WTC11 (cell line): Measurements from ENCODE around the gene GCNT4. TPM values are rescaled to one million over a fixed set of nuclear protein-coding genes. Genes with fewer than 3 reads are reported as not detected.

Source experiments
- ATAC-seq: fragments of 200-7000 bp; cut with Tn5 transposase; 2 replicates; pipeline ENCODE4 v1.10.0; 2021; ENCODE audit warnings: mild to moderate bottlenecking, moderate library complexity
- CTCF ChIA-PET: fragments of 300-600 bp; sonication (Branson Sonifier 250); formaldehyde crosslinking; loops from one replicate; lab custom pipeline; 2021; ENCODE audit warnings: antibody characterized with exemption; lab: Charles Lee
- POLR2A ChIA-PET: fragments of 350-600 bp; sonication (Branson Sonifier 250); formaldehyde crosslinking; loops from one replicate; lab custom pipeline; 2021; ENCODE audit warnings: antibody characterized with exemption; lab: Charles Lee
- DNase-seq: peaks from one replicate; pipeline ENCODE4 v3.0.0; 2021; ENCODE audit warnings: low spot score
- H3K27ac Mint-ChIP-seq: 2 replicates; pipeline ENCODE4 v1.8.0; 2021; ENCODE audit warnings: mixed read lengths
- H3K27me3 Mint-ChIP-seq: 2 replicates; pipeline ENCODE4 v1.8.0; 2021; ENCODE audit warnings: low read depth, mild to moderate bottlenecking, moderate library complexity, mixed read lengths
- H3K36me3 Mint-ChIP-seq: 2 replicates; pipeline ENCODE4 v1.8.0; 2021; ENCODE audit warnings: mixed read lengths
- H3K4me1 Mint-ChIP-seq: 2 replicates; pipeline ENCODE4 v1.8.0; 2022; ENCODE audit warnings: mixed read lengths
- H3K4me3 Mint-ChIP-seq: 2 replicates; pipeline ENCODE4 v1.8.0; 2021; ENCODE audit warnings: mild to moderate bottlenecking, moderate library complexity, mixed read lengths
- H3K9me3 Mint-ChIP-seq: 2 replicates; pipeline ENCODE4 v1.8.0; 2021; ENCODE audit warnings: mixed read lengths
- ATF1 ChIP-seq: sonication (generic); formaldehyde crosslinking; IDR thresholded peaks from 2 replicates; pipeline ENCODE4 v1.8.1; 2023; ENCODE audit warnings: mild to moderate bottlenecking, moderate library complexity, missing genetic modification reagents
- EMX1 ChIP-seq: fragments of 250-450 bp; sonication (Bioruptor Pico); IDR thresholded peaks from 2 replicates; pipeline ENCODE4 v1.8.0; 2021; ENCODE audit warnings: mild to moderate bottlenecking
- FOXP1 ChIP-seq: sonication (generic); formaldehyde crosslinking; IDR thresholded peaks from 2 replicates; pipeline ENCODE4 v1.8.0; 2022; ENCODE audit warnings: missing genetic modification reagents, mild to moderate bottlenecking, moderate library complexity, borderline replicate concordance
- GTF2I ChIP-seq: fragments of 250-450 bp; sonication (Bioruptor Pico); conservative IDR thresholded peaks from 2 replicates; pipeline ENCODE4 v1.4.0; 2021; ENCODE audit warnings: mild to moderate bottlenecking
- HMGA2 ChIP-seq: fragments of 250-450 bp; sonication (Bioruptor Pico); IDR thresholded peaks from 2 replicates; pipeline ENCODE4 v1.4.0; 2021; ENCODE audit warnings: mild to moderate bottlenecking, moderate library complexity
- NFE2L1 ChIP-seq: sonication (generic); formaldehyde crosslinking; IDR thresholded peaks from 2 replicates; pipeline ENCODE4 v1.8.1; 2023; ENCODE audit warnings: missing genetic modification reagents
- NR1H2 ChIP-seq: sonication (generic); formaldehyde crosslinking; IDR thresholded peaks from 2 replicates; pipeline ENCODE4 v1.9.0; 2021; ENCODE audit warnings: mild to moderate bottlenecking, moderate library complexity, missing genetic modification reagents
- NR2C2 ChIP-seq: sonication (generic); formaldehyde crosslinking; IDR thresholded peaks from 2 replicates; pipeline ENCODE4 v1.8.0; 2022; ENCODE audit warnings: mild to moderate bottlenecking, missing genetic modification reagents
- PRRX2 ChIP-seq: fragments of 250-450 bp; sonication (Bioruptor Pico); IDR thresholded peaks from 2 replicates; pipeline ENCODE4 v1.8.0; 2021; ENCODE audit warnings: mild to moderate bottlenecking
- SMAD4 ChIP-seq: sonication (generic); formaldehyde crosslinking; IDR thresholded peaks from 2 replicates; pipeline ENCODE4 v1.8.0; 2022; ENCODE audit warnings: mild to moderate bottlenecking, missing genetic modification reagents
- SOX15 ChIP-seq: fragments of 250-450 bp; sonication (Bioruptor Pico); IDR thresholded peaks from 2 replicates; pipeline ENCODE4 v1.9.0; 2021; ENCODE audit warnings: mild to moderate bottlenecking
- TEAD4 ChIP-seq: sonication (generic); formaldehyde crosslinking; IDR thresholded peaks from 2 replicates; pipeline ENCODE4 v1.8.0; 2022; ENCODE audit warnings: mild to moderate bottlenecking, missing genetic modification reagents
- ZNF121 ChIP-seq: sonication (generic); formaldehyde crosslinking; IDR thresholded peaks from 2 replicates; pipeline ENCODE4 v1.8.0; 2023; ENCODE audit warnings: missing genetic modification reagents
- ZNF138 ChIP-seq: sonication (generic); formaldehyde crosslinking; conservative IDR thresholded peaks from 2 replicates; pipeline ENCODE4 v1.8.1; 2022; ENCODE audit warnings: mild to moderate bottlenecking, moderate library complexity, missing genetic modification reagents
- ZNF317 ChIP-seq: sonication (generic); formaldehyde crosslinking; IDR thresholded peaks from 2 replicates; pipeline ENCODE4 v1.8.1; 2023; ENCODE audit warnings: low read depth, mild to moderate bottlenecking, moderate library complexity, missing genetic modification reagents, borderline replicate concordance
- ZNF396 ChIP-seq: fragments of 250-450 bp; sonication (Bioruptor Pico); IDR thresholded peaks from 2 replicates; pipeline ENCODE4 v1.8.0; 2021; ENCODE audit warnings: mild to moderate bottlenecking, moderate library complexity, borderline replicate concordance
- ZNF416 ChIP-seq: fragments of 250-450 bp; sonication (Bioruptor Pico); IDR thresholded peaks from 2 replicates; pipeline ENCODE4 v1.9.0; 2021; ENCODE audit warnings: mild to moderate bottlenecking, inconsistent platforms
- ZNF671 ChIP-seq: fragments of 250-450 bp; sonication (Bioruptor Pico); IDR thresholded peaks from 2 replicates; pipeline ENCODE4 v1.8.0; 2021; ENCODE audit warnings: mild to moderate bottlenecking
- total RNA-seq: library from RNA; stranded (reverse); gene quantifications from 3 replicates; pipeline ENCODE4 v1.2.3, GENCODE V29; 2021
- TF ChIP-seq, protein P1 (sequence below): sonication (generic); formaldehyde crosslinking; IDR thresholded peaks from 2 replicates; pipeline ENCODE4 v1.8.1; 2023; ENCODE audit warnings: mild to moderate bottlenecking, missing genetic modification reagents, borderline replicate concordance
- TF ChIP-seq, protein P2 (sequence below): fragments of 250-450 bp; sonication (Bioruptor Pico); IDR thresholded peaks from 2 replicates; pipeline ENCODE4 v1.8.0; 2021; ENCODE audit warnings: mild to moderate bottlenecking
- TF ChIP-seq, protein P3 (sequence below): fragments of 250-450 bp; sonication (Bioruptor Pico); conservative IDR thresholded peaks from 2 replicates; pipeline ENCODE4 v1.9.0; 2021; ENCODE audit warnings: mild to moderate bottlenecking
- TF ChIP-seq, protein P4 (sequence below): sonication (generic); formaldehyde crosslinking; IDR thresholded peaks from 2 replicates; pipeline ENCODE4 v1.8.1; 2022; ENCODE audit warnings: mild to moderate bottlenecking, missing genetic modification reagents, moderate library complexity, borderline replicate concordance
- TF ChIP-seq, protein P5 (sequence below): sonication (generic); formaldehyde crosslinking; IDR thresholded peaks from 2 replicates; pipeline ENCODE4 v1.8.1; 2022; ENCODE audit warnings: low read depth, mild to moderate bottlenecking, moderate library complexity, missing genetic modification reagents, borderline replicate concordance
- TF ChIP-seq, protein P6 (sequence below): sonication (generic); formaldehyde crosslinking; IDR thresholded peaks from 2 replicates; pipeline ENCODE4 v1.8.1; 2023; ENCODE audit warnings: mild to moderate bottlenecking, moderate library complexity, missing genetic modification reagents

Gene GCNT4
- total RNA-seq, 1 experiment from 2014 or later = 1.8 TPM

DNA sequence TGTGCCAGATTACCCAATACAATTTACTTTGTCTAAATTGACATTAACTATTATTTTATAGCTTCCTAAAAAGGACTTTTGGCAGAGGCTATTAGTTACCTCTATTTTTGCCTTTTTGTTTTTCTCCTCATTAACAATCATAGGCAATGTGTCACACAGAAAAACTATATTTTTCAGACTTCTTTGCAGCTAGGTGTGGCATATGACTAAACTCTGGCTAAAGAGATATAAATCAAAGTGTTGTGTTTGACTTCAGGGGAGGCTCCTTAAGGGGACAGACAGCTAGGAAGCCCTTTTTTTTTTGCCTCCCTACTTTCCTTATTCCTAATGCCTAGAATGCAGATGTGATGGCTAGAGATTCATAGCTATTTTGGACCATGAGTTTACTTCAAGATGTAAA is 19.7 kb upstream of the GCNT4 start:
- no peaks in the 10 kb centered on the region for H3K9me3 Mint-ChIP-seq
- ChIA-PET CTCF (interaction anchor here (1.6 kb wide), 1 partner anchor 22 kb away, joined by 6 read pairs; no protein-coding TSS in a partner anchor), POLR2A (no interaction called here)
- DNase-seq (no peak), ATAC-seq (no peak)
- no peaks in the 10 kb centered on the region for H3K4me1 Mint-ChIP-seq
- no peaks in the 10 kb centered on the region for H3K36me3 Mint-ChIP-seq
- no peak overlapping the region for H3K4me3 Mint-ChIP-seq
- TF ChIP-seq ZNF671 (CRISPR knock-in tag) (no peak), SMAD4 (no peak), TEAD4 (no peak), ZNF121 (no peak), NFE2L1 (CRISPR knock-in tag) (no peak)
- TF ChIP-seq, protein P1, sequence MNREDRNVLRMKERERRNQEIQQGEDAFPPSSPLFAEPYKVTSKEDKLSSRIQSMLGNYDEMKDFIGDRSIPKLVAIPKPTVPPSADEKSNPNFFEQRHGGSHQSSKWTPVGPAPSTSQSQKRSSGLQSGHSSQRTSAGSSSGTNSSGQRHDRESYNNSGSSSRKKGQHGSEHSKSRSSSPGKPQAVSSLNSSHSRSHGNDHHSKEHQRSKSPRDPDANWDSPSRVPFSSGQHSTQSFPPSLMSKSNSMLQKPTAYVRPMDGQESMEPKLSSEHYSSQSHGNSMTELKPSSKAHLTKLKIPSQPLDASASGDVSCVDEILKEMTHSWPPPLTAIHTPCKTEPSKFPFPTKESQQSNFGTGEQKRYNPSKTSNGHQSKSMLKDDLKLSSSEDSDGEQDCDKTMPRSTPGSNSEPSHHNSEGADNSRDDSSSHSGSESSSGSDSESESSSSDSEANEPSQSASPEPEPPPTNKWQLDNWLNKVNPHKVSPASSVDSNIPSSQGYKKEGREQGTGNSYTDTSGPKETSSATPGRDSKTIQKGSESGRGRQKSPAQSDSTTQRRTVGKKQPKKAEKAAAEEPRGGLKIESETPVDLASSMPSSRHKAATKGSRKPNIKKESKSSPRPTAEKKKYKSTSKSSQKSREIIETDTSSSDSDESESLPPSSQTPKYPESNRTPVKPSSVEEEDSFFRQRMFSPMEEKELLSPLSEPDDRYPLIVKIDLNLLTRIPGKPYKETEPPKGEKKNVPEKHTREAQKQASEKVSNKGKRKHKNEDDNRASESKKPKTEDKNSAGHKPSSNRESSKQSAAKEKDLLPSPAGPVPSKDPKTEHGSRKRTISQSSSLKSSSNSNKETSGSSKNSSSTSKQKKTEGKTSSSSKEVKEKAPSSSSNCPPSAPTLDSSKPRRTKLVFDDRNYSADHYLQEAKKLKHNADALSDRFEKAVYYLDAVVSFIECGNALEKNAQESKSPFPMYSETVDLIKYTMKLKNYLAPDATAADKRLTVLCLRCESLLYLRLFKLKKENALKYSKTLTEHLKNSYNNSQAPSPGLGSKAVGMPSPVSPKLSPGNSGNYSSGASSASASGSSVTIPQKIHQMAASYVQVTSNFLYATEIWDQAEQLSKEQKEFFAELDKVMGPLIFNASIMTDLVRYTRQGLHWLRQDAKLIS = no peak
- no peak overlapping the region for H3K27ac Mint-ChIP-seq
- H3K27me3 Mint-ChIP-seq = no peaks in the 10 kb centered on the region

DNA sequence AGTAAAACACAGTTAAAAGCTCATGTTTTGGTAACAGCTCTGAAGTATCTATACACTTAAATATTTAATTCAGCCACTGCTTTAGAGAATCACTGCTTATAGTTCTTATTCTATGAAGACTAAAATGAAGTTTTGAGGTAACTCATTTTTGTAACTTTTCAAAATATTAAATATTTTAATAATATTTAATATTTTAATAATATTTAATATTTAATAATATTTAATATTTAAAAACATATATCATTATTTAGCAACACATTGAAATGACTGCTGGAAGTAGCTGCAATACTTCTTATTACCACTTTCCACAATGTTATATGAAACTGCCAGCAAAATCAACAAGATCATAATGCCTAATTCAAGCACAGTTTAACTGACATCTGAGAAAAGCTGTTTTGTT is 18.7 kb upstream of the GCNT4 start:
- Mint-ChIP-seq H3K27ac (no peak overlapping the region), H3K36me3 (no peaks in the 10 kb centered on the region), H3K4me1 (no peaks in the 10 kb centered on the region), H3K9me3 (no peaks in the 10 kb centered on the region), H3K27me3 (no peaks in the 10 kb centered on the region), H3K4me3 (no peak overlapping the region)
- TF ChIP-seq ZNF138 (CRISPR knock-in tag) (no peak), HMGA2 (CRISPR knock-in tag) (peak; percentile 95; the same call in 1 of the 2 replicates), PRRX2 (CRISPR knock-in tag) (no peak)
- TF ChIP-seq, protein P2, sequence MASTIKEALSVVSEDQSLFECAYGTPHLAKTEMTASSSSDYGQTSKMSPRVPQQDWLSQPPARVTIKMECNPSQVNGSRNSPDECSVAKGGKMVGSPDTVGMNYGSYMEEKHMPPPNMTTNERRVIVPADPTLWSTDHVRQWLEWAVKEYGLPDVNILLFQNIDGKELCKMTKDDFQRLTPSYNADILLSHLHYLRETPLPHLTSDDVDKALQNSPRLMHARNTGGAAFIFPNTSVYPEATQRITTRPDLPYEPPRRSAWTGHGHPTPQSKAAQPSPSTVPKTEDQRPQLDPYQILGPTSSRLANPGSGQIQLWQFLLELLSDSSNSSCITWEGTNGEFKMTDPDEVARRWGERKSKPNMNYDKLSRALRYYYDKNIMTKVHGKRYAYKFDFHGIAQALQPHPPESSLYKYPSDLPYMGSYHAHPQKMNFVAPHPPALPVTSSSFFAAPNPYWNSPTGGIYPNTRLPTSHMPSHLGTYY (CRISPR knock-in tag) = no peak
- POLR2A ChIA-PET = no interaction called here
- DNase-seq (no peak), ATAC-seq (no peak)
- CTCF ChIA-PET = interaction anchor here (1.6 kb wide), 1 partner anchor 21 kb away, joined by 6 read pairs; no protein-coding TSS in a partner anchor

DNA sequence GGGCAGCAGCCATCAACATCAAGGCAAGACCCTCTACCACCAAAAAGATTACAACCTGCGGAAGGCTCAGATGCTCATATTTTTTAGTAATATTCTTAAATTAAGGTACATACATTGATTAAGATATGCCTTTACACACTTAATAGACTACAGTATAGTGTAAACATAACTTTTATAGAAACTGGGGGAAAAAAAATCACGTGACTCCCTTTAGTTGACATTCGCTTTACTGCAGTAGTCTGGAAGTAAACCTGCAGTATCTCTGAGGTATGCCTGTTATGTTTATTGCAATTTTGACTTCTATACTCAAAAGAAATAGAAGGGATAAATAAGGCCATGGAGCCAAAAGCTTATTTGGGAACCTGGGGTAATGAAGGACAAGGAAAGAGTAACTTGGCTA is 15.1 kb upstream of the GCNT4 start:
- ChIA-PET POLR2A (no interaction called here), CTCF (no interaction called here)
- H3K4me1 Mint-ChIP-seq = no peaks in the 10 kb centered on the region
- no peaks in the 10 kb centered on the region for H3K36me3 Mint-ChIP-seq
- no peak overlapping the region for H3K27ac Mint-ChIP-seq
- ATAC-seq = no peak
- DNase-seq = no peak
- no peak overlapping the region for H3K4me3 Mint-ChIP-seq
- no peaks in the 10 kb centered on the region for H3K27me3 Mint-ChIP-seq
- no peaks in the 10 kb centered on the region for H3K9me3 Mint-ChIP-seq
- no peak for TF ChIP-seq ZNF317 (CRISPR knock-in tag)
- TF ChIP-seq NR2C2 (CRISPR knock-in tag) = no peak
- no peak for TF ChIP-seq GTF2I (CRISPR knock-in tag)
- TF ChIP-seq FOXP1 (CRISPR knock-in tag) = no peak
- no peak for TF ChIP-seq NR1H2 (CRISPR knock-in tag)
- no peak for TF ChIP-seq SOX15 (CRISPR knock-in tag)
- no peak for TF ChIP-seq ZNF416 (CRISPR knock-in tag)
- TF ChIP-seq, protein P3, sequence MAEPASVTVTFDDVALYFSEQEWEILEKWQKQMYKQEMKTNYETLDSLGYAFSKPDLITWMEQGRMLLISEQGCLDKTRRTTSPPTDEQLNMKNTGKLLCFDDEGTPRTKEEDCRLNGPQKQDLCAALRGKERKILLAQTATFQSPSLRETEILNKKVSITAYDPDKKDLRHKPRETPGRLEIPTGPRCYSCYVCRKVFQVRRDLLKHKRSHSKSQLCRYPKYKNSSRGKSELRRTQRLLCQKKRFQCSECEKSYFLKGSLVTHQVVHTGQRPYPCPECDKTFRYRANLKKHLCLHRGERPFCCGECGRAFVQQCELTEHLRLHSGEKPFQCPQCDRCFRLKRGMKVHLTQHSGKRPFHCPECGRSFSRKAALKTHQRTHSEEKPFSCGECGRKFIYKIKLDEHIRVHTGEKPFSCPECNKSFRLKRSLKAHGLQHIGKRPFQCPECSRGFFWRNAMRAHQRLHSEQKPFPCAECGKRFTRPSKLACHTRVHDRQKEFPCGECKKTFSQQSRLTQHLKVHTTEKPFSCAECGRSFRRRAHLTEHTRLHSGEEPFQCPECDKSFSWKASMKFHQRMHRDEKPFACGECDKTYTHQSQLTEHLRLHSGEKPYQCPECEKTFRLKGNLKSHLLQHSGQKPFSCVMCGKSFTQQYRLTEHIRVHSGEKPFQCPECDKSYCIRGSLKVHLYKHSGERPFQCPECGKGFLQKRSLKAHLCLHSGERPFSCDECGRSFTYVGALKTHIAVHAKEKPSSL (CRISPR knock-in tag) = no peak
- TF ChIP-seq ATF1 (CRISPR knock-in tag) = no peak
- TF ChIP-seq, protein P4, sequence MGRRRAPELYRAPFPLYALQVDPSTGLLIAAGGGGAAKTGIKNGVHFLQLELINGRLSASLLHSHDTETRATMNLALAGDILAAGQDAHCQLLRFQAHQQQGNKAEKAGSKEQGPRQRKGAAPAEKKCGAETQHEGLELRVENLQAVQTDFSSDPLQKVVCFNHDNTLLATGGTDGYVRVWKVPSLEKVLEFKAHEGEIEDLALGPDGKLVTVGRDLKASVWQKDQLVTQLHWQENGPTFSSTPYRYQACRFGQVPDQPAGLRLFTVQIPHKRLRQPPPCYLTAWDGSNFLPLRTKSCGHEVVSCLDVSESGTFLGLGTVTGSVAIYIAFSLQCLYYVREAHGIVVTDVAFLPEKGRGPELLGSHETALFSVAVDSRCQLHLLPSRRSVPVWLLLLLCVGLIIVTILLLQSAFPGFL (CRISPR knock-in tag) = no peak
- TF ChIP-seq, protein P5, sequence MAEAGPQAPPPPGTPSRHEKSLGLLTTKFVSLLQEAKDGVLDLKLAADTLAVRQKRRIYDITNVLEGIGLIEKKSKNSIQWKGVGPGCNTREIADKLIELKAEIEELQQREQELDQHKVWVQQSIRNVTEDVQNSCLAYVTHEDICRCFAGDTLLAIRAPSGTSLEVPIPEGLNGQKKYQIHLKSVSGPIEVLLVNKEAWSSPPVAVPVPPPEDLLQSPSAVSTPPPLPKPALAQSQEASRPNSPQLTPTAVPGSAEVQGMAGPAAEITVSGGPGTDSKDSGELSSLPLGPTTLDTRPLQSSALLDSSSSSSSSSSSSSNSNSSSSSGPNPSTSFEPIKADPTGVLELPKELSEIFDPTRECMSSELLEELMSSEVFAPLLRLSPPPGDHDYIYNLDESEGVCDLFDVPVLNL (CRISPR knock-in tag) = no peak
- TF ChIP-seq NFE2L1 (CRISPR knock-in tag) = no peak
- TF ChIP-seq, protein P6, sequence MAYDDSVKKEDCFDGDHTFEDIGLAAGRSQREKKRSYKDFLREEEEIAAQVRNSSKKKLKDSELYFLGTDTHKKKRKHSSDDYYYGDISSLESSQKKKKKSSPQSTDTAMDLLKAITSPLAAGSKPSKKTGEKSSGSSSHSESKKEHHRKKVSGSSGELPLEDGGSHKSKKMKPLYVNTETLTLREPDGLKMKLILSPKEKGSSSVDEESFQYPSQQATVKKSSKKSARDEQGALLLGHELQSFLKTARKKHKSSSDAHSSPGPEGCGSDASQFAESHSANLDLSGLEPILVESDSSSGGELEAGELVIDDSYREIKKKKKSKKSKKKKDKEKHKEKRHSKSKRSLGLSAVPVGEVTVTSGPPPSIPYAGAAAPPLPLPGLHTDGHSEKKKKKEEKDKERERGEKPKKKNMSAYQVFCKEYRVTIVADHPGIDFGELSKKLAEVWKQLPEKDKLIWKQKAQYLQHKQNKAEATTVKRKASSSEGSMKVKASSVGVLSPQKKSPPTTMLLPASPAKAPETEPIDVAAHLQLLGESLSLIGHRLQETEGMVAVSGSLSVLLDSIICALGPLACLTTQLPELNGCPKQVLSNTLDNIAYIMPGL (CRISPR knock-in tag) = no peak
- TF ChIP-seq EMX1 = no peak
- TF ChIP-seq ZNF396 (CRISPR knock-in tag) = no peak
